Measurements from ENCODE around the gene CHN1. TPM values are rescaled to one million over a fixed set of nuclear protein-coding genes. Genes with fewer than 3 reads are reported as not detected.

Gene CHN1
- total and polyA plus RNA-seq, 2 of the 8 experiments (the other 6 are each of a cell fraction or from before 2014, with no cell fraction given), result 54.0 to 65.7 TPM

DNA sequence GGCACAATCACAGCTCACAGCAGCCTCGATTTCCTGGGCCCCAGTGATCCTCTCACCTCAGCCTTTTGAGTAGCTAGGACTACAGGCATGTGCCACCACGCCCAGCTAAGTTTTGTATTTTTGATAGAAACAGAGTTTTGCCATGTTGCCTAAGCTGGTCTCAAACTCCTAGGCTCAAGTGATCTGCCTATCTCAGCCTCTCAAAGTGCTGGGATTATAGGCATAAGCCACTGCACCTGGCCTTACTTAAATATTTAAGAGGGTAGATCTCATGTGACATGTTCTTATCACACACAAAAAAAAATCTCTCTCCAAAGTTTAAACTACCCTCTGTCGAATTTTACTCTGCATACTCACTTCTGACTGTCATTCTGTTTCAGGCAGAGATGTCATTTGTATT lies 165.5 kb downstream of the CHN1 start:
- H3K36me3 ChIP-seq (ENCODE audit: control insufficient read depth in 2 of 4, insufficient read depth in 4 of 4, low read length in 3 of 4), result no peaks in the 10 kb centered on the region
- no peak overlapping the region for H2BK5ac ChIP-seq (ENCODE audit: low read depth, low read length)
- no peaks in the 10 kb centered on the region for H3K9me3 ChIP-seq (ENCODE audit: insufficient read depth in 2 of 2, low read depth in 1 of 2, low read length in 1 of 2)
- no peak overlapping the region for H4K91ac ChIP-seq (replicated peaks; ENCODE audit: insufficient read length, low read length)
- H3K4me1 ChIP-seq (replicated peaks in 1 of 4; ENCODE audit: control insufficient read depth in 3 of 4, insufficient read depth in 4 of 4, low read length in 3 of 4), result peaks cover 2 to 24% (median 14%) of the 10 kb centered on the region in 4 experiments; a peak in 5 of 7 replicates
- POLR2A ChIA-PET (ENCODE audit: partially characterized antibody), result no interaction called here
- WGBS, 2 experiments (ENCODE audit: extremely low coverage in 1 of 2, insufficient coverage in 1 of 2, insufficient read length in 1 of 2, insufficient replicate concordance in 2 of 2, low coverage in 1 of 2, low lambda C conversion rate in 2 of 2, missing lambda C conversion rate in 1 of 2), result 86% methylated on average over 3 of the region's 3 CpGs; no CpG with 5 or more reads in 1 of the 2 experiments
- H4K5ac ChIP-seq (ENCODE audit: insufficient read length, low read depth, low read length), result no peak overlapping the region
- FAIRE-seq (no peak), DNase-seq (ENCODE audit: low read depth in 1 of 2, low spot score in 2 of 2) (no peak)
- H3K18ac ChIP-seq (ENCODE audit: extremely low read depth, low read length), result no peak overlapping the region
- no peak overlapping the region for H2BK120ac ChIP-seq (replicated peaks; ENCODE audit: low read depth, low read length)
- H2BK20ac ChIP-seq (ENCODE audit: low read length), result no peak overlapping the region
- H3K23ac ChIP-seq (ENCODE audit: insufficient read length), result no peak overlapping the region
- no peak overlapping the region for H3K56ac ChIP-seq (replicated peaks; ENCODE audit: insufficient read length, low read depth, low read length)
- H3K23me2 ChIP-seq (ENCODE audit: low read depth, low read length), result no peaks in the 10 kb centered on the region
- H3K27me3 ChIP-seq (replicated peaks in 1 of 4; ENCODE audit: control insufficient read depth in 3 of 4, extremely low read depth in 1 of 4, insufficient read depth in 3 of 4, low read length in 3 of 4), result no peaks in the 10 kb centered on the region
- H3K14ac ChIP-seq (ENCODE audit: insufficient read length), result no peak overlapping the region
- TF ChIP-seq TBP (IDR thresholded peaks at IDR 0.05; ENCODE audit: low read depth, low read length) (no peak), HDAC2 (IDR thresholded peaks at IDR 0.05; ENCODE audit: borderline replicate concordance in 1 of 2, low read depth in 2 of 2, low read length in 2 of 2) (no peak), CREB1 (IDR thresholded peaks at IDR 0.05) (no peak), BRCA1 (IDR thresholded peaks at IDR 0.05; ENCODE audit: low read depth, low read length) (no peak), ASH2L (IDR thresholded peaks at IDR 0.05; ENCODE audit: low read length) (no peak), MAFK (IDR thresholded peaks at IDR 0.05; ENCODE audit: low read depth, low read length) (no peak), CHD2 (IDR thresholded peaks at IDR 0.05; ENCODE audit: low read length) (no peak), SP1 (IDR thresholded peaks at IDR 0.05; ENCODE audit: low read depth, low read length) (no peak), CTBP2 (IDR thresholded peaks at IDR 0.05; ENCODE audit: borderline replicate concordance, insufficient read depth, insufficient read length, low read length) (no peak), RNF2 (IDR thresholded peaks at IDR 0.05; ENCODE audit: borderline replicate concordance, low read depth, low read length, missing control alignments, poor library complexity, severe bottlenecking) (no peak)
- TF ChIP-seq, protein P1, sequence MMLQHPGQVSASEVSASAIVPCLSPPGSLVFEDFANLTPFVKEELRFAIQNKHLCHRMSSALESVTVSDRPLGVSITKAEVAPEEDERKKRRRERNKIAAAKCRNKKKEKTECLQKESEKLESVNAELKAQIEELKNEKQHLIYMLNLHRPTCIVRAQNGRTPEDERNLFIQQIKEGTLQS (IDR thresholded peaks at IDR 0.05; ENCODE audit: insufficient read depth, low read depth, low read length), result no peak
- H3K79me1 ChIP-seq (ENCODE audit: low read depth, low read length), result no peaks in the 10 kb centered on the region
- H3K4me3 ChIP-seq (ENCODE audit: extremely low read depth in 1 of 4, insufficient read depth in 2 of 4, low read depth in 3 of 4, low read length in 4 of 4), result no peak overlapping the region
- H2AK5ac ChIP-seq (ENCODE audit: low read depth, low read length), result no peak overlapping the region
- H4K20me1 ChIP-seq (replicated peaks in 1 of 2; ENCODE audit: control insufficient read depth in 1 of 2, insufficient read depth in 2 of 2, low read length in 2 of 2), result peaks cover 0 to 2% of the 10 kb centered on the region in 2 experiments
- H2BK15ac ChIP-seq (ENCODE audit: low read length), result no peak overlapping the region
- H2AFZ ChIP-seq (ENCODE audit: low read length), result no peak overlapping the region
- no peak overlapping the region for H3K27ac ChIP-seq (ENCODE audit: low read depth, low read length)
- H2BK12ac ChIP-seq (ENCODE audit: low read depth, low read length), result no peak overlapping the region
- no peak overlapping the region for H3K9ac ChIP-seq (replicated peaks in 1 of 4; ENCODE audit: extremely low read depth in 1 of 4, low read depth in 3 of 4, low read length in 3 of 4)
- CTCF ChIA-PET (ENCODE audit: partially characterized antibody), result interaction anchor here (0.7 to 0.9 kb wide), 2 partner anchors 21 to 137 kb away, joined by 3 read pairs; no protein-coding TSS in a partner anchor
- H3K4ac ChIP-seq (replicated peaks; ENCODE audit: insufficient read length, low read depth, low read length), result no peak overlapping the region
- H3K79me2 ChIP-seq (ENCODE audit: control insufficient read depth in 1 of 2, insufficient read depth in 2 of 2, low read length in 2 of 2), result peaks cover 0 to 67% of the 10 kb centered on the region in 2 experiments; a peak in 2 of 4 replicates
- H3K4me2 ChIP-seq (ENCODE audit: insufficient read depth in 1 of 2, low read depth in 2 of 2, low read length in 2 of 2), result no peak overlapping the region
- no peak overlapping the region for H4K8ac ChIP-seq (ENCODE audit: extremely low read depth, insufficient read depth, low read length)

Measured in H1 (cell line).